Neural cell (in vitro differentiated cells): ENCODE data around the gene ATP1B1.

ENCODE experiments used
- CTCF ChIP-seq: fragments of 450-650 bp; IDR thresholded peaks from 2 replicates; pipeline ENCODE4 v1.5.1; 2014; ENCODE audit warnings: antibody characterized with exemption, mild to moderate bottlenecking, moderate library complexity; ENCODE audit not compliant: poor library complexity, severe bottlenecking
- POLR2AphosphoS5 ChIP-seq: IDR thresholded peaks from 2 replicates; pipeline ENCODE4 v1.6.1; 2012
- RAD21 ChIP-seq: fragments of 450-650 bp; conservative IDR thresholded peaks from 2 replicates; pipeline ENCODE4 v1.6.1; 2014; ENCODE audit warnings: antibody characterized with exemption, mild to moderate bottlenecking, moderate library complexity
- TAF1 ChIP-seq: IDR thresholded peaks from 2 replicates; pipeline ENCODE4 v1.6.1; 2012; ENCODE audit warnings: low read depth

GRCh38 chr1:169072945-169073725 is 33.4 kb upstream of the ATP1B1 start:
- TF ChIP-seq TAF1 (no peak), CTCF (no peak), POLR2AphosphoS5 (no peak), RAD21 (no peak)
